ENCODE data around the gene SHB.

The SHB gene

DNA sequence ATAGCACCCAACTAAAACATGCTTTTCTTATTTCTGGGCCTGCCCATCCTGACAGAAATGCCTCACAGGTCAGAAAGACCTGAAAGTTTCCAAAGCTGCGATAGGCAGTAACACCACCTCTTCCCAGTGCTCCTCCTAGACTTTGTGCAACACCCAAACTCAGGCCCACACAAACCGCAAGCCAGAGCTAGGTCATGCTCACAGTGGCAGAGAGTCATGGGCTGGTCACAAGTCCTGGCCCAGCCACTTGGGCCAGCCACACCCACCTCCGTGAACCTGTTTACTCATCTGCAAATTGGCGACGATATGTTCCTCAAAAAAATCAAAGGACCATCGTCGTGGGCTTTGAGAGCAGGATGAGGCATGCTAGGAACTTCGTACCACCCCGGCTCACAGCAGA lies 121.0 kb downstream of the SHB start:
- no peak for FAIRE-seq

DNA sequence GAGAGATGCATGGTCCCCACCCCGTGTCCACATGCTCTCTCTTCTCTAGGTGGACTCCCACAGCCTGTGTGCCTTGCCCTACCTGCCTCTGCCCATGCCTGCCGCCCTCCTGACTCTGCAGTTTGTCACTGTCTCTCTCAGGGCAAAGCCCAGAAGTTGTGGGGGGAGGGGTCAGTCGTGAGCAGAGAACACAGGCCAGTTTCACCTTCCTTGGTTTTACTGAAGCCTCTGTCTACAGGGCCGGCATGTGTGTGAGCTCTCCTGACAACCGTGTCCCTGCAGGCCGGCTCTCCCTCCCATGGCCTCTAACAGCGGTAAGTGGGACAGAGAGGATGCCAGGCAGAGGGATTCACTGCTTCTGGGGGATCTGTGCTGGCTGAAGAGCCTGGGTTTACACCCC lies 121.6 kb downstream of the SHB start:
- FAIRE-seq = no peak

DNA sequence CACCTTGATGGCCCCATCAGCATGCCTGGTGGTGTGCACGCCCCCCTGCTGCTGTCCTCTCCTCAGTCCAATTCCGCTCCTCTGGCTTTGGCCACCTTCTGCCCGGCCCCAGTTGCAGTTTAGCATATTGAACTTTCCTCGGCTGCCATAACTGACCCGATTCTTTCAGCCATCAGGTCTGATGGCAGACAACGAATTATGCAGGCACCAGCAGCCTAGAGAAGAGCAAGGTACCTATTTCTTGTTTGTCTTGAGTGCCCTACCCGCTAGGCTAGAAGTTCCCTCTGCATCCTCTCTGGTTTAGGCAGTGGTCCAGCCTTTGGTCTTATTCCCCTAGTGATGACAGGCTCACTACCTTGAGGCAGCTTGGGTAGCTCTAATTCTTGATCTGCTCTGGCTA lies 122.1 kb downstream of the SHB start:
- FAIRE-seq = no peak

DNA sequence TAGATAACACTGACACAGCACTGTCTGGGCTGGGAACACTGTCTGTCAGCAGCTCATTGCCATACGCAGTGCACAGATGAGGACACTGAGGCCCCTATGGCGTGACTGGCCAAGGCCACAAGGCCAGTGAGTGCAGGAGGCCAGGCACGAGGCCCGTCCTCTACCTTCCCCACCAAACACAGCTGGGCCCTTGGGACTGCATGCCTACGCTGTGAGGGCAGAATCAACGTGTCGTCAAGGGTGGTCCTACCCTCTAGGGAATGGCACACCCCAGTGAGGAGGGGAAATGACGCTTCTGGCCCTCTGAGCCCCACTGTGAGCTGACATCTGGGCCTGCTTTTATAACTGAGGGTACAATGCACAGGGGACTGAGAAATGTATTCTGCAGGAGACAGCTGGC lies 123.0 kb downstream of the SHB start:
- FAIRE-seq = no peak

DNA sequence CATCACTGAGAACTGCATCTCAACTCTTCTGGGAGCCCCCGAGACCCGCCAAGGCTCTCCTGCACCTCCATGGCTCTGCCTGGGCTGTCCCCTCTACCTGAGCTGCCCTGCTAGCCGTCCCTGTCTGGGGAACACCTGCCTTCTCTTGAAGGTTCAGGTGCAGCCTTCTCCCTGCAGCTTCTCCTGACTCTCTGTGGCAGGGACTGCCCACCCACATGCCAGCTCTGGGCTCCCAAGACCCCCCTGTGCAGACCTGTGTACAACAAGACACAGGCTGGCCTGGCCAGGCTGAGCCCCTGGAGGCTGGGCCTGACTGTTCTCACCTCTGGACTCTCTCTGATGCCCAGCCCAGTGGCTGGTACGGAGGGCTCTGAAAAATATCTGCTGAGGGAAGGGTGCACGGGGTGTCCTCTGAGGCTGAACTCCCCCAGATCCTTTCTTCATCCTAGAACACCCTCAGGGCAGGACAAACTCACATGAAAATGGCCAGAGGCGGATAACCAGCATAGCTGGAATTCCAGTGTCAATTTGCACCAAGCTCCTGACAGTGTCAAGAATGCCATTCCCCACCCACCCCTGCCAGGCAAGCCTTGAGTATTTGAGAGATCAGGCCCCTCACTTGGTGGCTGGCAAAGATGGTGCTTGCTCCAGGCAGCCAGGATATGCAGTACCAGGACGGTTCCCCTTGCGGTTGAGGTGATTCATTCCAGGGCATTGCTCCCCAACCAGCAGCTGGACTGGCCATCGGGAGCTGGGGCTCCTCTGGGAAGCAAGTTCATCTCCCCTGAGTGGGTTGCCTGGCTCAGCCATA lies 124.2 kb downstream of the SHB start:
- no peak for FAIRE-seq

DNA sequence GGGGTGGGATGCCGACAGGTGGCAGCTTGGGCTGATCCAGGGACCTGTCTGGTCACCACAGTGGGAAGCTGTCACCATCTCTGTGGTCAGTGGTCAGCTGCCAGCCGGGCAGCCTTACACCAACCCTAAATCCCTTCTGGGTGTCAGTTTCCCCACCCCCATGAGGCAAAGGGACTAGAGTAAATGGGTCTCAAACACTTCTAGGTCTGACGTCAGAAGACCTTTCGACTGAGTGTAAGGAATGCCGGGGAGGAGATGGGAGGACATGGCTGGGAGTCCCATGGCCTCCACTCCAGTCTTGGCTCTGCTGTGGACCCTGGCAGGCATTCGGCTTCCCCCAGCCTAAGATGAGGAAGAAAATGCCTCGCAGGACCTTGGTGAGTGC lies 124.8 kb downstream of the SHB start:
- FAIRE-seq = no peak

DNA sequence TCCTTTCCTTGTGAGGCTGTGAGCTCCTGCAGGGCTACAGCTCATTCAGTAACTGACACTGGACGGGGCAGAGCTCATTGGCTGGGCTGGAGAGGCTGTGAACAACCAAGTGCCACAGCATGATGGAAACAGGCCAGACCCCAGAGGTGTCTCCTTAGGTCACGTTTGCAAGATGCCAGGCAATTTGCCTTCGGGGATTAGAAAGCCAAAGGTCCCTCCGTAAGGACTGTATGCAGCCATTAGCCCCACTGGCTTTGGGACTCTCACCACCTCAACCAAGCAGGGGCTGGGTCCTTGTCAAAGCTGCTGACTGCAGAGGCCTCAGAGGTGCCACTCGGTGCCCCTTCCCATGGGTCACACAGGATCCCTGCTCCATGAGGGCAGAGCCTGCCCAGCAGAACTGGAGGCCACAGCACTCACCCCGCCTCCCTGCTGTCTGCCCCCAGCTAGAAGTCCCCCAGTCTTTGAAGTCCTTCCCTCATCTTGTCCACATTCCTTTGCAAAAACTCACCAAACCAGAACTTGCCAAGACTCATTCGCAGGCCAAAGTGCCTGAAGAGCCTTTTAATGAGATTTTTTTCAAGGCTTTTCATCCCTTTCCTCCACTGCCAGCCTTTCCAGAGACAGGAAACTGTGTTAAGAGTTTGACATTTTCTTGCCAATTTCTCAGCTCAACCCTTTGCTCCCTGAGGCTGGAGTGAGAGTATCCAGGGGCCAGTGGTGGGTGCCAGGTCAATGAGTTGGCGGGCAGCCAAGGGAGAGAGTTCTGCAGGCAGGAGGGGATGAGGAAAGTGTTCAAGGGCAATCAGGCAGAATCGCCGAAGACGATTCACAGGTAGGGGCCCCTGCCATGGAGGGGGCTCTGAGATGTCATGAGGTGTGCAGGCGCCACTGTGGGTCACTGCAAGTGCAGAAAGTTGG lies 125.4 kb downstream of the SHB start:
- no peak for FAIRE-seq

DNA sequence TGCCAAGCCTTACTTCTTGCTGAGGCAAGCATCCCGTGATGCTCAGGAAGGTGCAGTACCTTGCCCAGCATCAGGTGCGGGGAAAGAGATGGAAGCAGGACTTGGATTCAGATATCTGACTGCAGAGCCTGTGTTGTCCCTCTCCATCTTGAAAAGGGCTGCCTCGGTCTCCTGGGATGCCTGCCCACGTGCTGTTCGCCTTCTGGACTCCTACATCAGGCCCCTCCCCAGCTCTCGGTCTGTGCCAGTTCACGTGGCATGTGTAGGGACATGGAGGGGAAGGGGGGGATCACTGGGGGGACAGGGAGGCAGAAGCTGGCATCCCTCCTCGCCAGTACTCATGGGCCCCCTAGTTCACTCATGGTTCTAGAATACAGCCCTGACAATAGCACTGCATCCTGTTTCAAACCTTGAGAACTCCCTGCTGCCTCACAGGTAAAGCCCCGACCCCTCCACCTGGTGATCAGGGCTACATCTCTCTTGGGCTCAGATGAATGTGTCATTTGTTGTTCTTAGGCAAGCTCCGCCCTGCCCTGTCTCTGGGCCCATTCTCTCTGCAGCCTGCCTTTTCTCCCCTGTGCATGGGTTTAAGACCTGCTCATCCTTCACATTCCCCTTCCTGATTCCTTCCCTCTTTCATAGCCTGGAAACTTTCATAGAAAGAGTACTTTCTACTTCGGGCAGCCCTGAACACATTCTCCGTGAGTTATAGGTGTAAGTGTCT lies 126.2 kb downstream of the SHB start:
- FAIRE-seq = no peak

DNA sequence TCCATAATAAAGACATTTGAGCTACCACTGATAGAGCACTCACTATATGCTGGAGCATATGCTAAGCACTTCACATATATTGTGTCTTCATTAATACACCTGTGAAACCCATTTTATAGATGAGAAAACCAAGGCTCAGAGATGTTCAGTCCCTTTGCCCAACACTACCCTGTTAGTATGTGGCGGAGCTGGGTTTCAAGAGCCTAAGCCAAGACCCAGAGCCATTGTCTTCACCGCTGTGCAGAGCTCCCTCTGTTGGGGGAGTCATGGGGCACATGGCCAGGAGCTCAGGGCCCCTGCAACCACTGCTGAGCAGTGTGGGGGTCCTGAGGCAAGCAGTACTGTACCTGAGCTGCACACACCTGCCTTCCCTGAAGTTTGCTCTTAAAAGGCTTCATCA lies 127.8 kb downstream of the SHB start:
- FAIRE-seq = no peak

DNA sequence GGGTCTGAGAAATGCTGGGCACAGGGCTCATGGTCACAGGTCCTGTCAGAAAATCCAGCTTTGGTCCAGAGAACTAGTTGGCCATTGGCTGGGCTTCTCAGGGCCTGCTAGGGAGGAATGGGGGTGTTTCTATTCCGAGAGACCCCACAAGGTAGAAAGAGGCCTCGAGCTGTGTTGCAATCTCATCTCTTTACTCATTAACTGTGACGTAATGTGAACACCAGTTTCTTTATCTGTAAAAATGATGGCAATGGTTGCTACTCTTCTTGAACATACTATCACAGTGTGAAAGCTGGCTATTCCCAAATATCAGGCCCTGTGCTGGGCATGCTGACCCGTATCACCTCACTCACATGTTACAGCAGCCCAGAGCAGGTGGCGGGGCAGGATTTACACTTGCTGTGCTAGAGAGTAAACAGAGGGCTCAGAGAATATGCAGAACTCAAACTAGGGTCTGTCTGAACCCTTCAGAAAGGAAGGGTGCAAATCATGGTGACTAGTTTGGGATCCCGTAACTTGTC lies 129.4 kb downstream of the SHB start:
- FAIRE-seq = no peak

DNA sequence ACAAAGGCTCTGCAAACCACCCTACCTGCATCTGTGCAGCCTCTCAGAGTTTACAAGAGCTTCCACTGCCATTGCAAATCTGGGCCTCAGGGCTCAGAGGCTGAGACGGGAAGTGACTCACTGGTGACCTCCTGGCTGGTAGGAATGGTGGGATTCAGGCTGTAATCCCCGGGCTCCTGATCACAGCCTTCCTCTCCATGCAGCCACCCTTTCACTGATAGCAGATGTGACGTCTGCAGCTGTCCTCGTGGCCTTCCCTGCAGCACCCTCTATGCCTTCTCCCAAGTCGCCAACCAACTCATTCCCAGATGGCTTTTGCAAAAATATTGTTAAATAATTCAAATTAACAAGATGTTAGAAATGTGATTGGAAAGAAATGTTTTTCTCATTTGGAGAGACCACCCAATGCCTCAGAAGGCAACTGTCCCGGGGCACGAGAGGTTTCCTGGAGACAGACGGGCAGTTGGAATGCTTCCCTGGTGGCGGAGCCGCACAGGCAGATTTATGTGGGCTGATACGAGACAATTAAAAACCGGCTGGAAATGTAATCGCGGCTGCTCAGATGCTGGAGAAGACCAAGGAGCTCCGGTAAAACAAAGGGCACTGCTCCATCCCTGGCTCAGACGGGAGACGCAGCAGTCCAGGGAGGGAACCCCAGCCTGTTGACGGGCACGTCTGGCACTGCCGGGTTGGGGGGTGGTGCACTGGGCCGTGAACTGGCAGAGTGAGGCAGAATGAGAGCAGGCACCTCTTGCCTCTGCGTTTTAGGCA lies 130.7 kb downstream of the SHB start:
- no peak for FAIRE-seq

DNA sequence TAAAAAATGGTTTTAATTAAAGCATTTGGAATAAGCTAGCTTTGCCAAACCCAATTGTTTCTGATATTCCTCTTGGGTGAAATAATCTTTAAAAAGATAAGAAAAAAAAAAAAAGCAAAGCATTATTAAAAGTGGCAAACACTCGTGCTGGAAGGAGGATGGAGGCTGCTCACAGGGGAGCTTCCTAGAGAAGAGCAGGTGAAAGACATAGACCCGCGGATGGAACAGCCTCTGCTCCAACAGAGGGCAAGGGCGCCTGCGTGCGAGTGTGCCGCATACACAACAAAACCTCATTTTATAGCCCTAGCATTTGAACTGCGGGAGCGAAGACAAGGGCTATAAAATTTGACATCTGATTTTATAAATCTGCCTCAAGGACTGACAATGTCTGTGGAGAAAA lies 131.7 kb downstream of the SHB start:
- FAIRE-seq = no peak

DNA sequence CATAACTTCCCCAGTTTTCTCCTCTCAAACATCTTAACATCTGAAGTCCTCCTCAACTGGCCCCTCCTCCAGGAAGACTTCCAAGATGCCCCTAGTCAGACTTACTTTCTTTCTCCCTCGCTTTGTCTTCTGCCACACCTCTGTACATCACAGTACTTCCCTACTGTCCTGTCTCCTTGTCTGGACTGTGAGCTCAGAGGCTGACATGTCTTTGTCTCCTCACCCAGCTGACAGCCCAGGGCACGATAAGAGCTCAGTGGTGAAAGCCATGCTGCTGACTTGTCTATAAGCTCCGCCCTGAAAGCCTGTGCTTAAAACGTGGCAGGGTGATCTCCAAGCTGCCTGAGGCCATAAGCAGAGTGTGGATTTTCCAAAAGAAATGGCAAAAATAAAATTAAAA lies 132.1 kb downstream of the SHB start:
- no peak for FAIRE-seq

DNA sequence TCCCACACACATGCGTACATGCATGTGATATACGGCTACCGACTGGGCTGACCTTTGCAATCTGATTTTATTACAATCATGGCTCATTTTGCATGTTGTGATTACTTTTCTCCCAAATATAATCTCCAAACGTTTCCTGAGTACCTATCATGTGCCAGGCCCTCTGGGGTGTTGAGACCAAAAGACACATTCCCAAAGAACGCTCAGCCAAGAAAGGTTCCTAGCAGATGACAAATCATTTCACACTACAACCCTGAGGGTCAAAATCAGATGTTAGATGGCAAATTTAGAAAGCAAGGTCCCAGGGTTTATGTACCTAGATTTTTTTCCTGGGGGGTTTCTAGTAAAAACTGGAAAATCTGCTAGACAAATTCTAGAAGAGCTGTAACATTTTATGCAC lies 132.7 kb downstream of the SHB start:
- no peak for FAIRE-seq

DNA sequence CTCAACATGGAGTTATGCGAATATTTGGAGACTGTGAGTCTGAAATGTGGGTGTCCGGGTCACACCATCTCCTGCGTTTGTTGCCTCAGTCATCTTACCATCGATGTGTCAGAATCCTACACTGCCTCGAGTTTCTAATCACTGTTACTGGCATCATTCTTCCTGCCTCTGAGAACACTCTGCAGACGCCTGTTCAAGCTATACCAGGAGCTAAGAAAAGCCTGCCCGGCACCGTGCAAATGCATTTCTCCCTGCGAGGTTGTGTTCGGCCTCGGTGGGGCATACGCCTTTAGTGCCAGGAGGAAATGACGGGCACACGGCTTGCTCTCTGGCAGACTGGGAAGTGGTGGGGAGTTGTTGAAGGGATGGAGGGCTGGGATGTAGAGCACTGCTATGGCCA lies 133.9 kb downstream of the SHB start:
- FAIRE-seq = no peak

DNA sequence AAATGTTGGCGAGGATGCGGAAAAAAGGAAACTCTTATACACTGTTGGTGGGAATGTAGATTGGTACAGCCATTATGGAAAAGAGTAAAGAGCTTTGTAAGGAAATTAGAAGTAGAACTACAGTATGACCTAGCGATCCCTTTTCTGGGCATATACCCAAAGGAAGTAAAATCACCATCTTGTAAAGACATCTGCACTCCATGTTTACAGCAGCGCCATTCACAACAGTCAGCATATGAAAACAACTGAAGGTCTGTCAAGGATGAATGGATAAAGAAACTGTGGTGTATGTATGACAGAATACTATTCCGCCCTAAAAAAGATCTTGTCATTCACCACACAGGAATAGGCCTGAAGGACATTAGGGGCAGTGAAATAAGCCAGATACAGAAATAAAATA lies 137.4 kb downstream of the SHB start:
- FAIRE-seq = no peak

DNA sequence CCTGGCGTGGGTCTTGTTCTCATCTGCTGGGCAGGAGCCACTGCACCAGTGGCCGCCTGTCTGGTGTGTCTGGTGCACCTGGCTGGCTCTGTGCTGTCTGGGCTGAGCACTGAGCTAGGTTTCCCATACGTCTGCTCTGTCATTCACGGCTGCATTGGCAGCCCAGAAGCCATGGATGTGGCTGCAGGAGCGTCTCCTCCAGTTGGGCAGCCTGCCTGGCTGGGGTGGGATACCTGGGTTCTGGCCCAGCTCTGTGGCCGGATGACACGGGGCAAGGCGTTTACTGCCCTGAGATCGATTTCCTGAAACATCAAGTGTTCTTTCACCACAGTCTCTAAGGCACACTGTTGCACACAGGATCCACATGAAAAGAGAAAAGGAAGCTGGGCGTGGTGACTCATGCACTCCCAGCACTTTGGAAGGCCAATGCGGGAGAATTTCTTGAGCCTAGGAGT lies 139.6 kb downstream of the SHB start:
- no peak for FAIRE-seq

DNA sequence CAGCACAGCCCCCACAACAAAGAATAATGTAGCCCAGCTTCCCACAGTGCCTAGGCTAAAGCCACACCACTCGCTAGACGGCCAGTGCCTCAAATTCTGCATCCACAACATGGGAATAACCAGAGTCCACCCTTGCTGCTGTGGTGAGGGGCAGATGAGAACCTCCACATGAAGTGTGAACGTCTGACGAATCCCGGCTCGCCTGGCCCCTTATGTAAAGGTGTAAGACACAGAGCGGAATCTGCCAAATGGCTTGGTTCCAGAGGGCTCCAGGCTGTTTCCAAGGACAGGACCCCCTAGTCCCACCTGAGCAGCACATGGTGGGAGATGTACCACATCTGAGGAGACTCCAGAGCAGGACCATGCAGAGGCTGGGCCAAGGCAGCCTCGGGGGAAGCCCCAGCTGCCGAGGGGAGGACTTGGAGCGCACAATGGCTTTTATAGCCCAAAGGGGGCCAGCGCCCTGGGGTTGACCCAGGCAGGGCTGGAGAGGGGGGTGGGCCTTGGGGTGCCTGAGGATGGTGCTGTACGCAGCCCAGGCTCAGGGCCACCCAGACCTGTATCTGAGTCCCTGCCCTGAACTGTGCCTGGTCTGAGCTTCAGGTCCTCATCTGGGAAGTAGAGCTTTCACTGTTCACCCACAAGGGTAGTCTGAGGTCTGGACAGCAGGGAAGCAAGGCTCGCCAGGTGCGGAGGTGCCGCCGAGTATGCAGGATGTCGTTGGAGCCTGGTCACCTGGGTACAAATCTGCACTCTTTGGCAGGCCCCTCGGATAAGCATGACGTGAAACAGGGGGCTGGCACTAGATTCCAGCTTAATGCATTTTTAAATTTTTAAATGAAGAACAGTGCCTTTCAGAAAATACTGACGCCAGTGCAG lies 140.2 kb downstream of the SHB start:
- no peak for FAIRE-seq

DNA sequence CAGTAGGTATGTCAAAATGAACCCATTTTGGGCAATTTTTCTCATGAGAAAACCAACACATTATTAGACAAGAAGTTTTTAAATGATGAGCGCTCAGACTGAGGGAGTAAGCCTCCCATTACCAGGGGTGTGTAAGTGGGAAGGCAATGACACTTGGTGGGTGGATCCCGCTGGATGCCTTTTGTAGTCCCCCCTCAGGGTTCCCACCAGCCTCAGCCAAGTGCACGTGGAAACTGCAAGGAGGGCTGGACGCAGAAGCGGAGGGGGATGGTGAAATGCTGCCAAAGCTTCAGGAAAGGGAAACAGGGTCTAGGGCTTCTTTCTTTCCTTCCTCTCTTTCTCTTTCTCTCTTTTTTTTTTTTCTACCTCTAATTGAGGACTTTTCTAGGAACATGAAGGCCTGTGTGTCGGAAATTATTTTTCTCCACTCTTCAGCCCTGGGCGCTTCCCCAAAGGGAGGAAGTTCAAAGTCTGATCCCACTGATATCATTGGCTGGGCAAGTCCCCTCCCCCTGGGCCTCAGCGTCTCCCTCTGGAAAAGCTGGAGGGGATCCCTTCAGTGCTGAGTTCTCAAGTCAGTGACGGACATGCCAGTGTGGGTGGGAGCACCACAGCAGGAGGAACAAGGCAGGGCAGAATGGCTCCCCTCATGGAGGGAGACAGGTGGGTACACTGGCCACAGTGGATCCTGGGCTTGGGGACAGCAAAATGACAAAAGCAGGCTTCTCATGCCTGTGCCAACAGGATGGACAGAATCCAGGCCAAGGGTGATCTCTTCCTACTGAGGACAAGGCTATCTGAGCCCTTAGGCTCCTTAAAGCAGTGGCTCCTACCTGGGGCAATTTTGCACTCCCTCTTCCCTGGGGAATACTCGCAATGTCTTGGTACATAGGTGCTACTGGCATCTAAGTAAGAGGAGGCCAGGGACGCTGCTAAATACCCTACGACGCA lies 141.2 kb downstream of the SHB start:
- FAIRE-seq = no peak

DNA sequence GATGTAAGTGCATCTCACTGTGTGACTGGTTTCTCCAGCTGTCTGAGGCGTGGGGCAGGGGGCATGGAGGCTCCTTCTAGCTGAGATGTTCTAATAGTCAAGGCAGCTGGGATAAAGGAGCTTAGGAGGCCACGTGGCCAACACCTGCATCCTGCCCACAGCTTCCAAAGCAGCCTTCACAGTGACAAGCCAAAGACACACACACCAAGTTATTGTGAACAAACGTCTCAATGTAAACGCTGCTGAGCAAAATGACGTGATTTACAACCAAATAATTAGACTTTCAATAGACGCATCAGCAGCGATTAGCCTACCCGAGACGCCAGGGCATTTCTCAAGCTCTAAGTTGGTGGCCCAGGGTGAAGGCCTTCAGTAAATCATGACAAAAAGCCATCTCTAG lies 141.9 kb downstream of the SHB start:
- FAIRE-seq = no peak

Measured in endometrium (tissue), 2 donors.